ENCODE measurements around the gene SIRT6.
"Not testable (repeated sequence)": the region's sequence is repeated elsewhere in the genome, so short reads cannot be mapped to it uniquely, and the experiment has no call there.

SIRT6 gene

DNA sequence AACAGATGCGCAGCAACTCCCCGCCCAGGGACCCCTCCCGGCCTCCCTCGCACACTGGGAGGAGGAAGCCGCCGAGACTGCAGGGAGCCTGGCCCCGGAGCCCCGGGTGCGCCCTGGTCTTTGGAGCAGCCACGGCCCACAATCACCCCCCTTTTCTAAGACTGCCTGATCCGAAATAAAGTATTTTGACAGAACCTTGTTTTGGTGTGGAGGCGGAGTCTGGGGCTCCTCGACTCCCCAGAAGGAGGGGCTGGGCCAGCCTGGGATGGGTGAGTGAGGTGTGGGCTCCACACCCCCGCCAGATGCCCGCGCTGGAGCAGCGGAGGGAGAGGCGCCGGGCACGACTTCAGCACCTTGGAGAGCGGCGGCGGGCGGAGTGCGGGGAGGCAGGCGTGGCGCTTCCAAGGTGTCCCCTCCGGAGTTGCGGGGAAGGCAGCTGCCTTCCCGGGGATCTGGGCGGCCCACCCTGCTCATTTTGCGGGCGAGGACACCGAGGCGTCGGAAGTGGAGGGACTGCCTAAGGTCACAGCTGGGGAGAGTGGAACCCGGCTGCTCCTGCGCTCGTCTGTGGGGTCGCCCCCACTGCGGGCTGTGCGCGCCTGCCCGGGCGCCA lies 9.4 kb downstream of the SIRT6 start:
- H3K4me1 ChIP-seq (ENCODE audit: insufficient read depth, low read length), result no peaks in the 10 kb centered on the region
- no peak overlapping the region for H3K27ac ChIP-seq (ENCODE audit: low read length)
- H3K4me3 ChIP-seq (ENCODE audit: low read length), result peak overlapping the region; percentile 29; the same call in 1 of the 2 replicates
- H3K27me3 ChIP-seq (ENCODE audit: insufficient read depth, low read length), result peaks cover 25% of the 10 kb centered on the region
- H3K36me3 ChIP-seq (ENCODE audit: insufficient read depth, low read depth, low read length), result no peaks in the 10 kb centered on the region
- no peaks in the 10 kb centered on the region for H3K9me3 ChIP-seq (ENCODE audit: insufficient read depth, low read depth, low read length)
- H3K9ac ChIP-seq (ENCODE audit: low read depth, low read length), result no peak overlapping the region

DNA sequence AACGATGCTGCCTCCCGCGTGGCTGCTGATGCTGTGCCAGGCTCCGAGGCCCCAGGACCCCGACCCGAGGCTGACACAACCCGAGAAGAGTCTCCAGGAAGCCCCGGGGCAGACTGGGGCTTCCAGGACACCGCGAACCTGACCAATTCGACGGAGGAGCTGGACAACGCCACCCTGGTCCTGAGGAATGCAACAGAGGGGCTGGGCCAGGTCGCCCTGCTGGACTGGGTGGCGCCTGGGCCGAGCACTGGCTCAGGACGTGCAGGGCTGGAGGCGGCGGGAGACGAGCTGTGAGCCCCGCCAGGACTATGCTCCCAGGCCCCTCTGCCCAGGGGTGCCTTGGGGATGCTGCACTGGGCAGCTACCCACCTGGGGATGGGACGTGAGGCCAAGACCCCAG lies 10.7 kb downstream of the SIRT6 start:
- Histone ChIP-seq H3K4me1 (ENCODE audit: insufficient read depth, low read length) (no peaks in the 10 kb centered on the region), H3K36me3 (ENCODE audit: insufficient read depth, low read depth, low read length) (no peaks in the 10 kb centered on the region), H3K9ac (ENCODE audit: low read depth, low read length) (no peak overlapping the region), H3K4me3 (ENCODE audit: low read length) (no peak overlapping the region), H3K27ac (ENCODE audit: low read length) (no peak overlapping the region), H3K27me3 (ENCODE audit: insufficient read depth, low read length) (peaks cover 25% of the 10 kb centered on the region), H3K9me3 (ENCODE audit: insufficient read depth, low read depth, low read length) (no peaks in the 10 kb centered on the region)

DNA sequence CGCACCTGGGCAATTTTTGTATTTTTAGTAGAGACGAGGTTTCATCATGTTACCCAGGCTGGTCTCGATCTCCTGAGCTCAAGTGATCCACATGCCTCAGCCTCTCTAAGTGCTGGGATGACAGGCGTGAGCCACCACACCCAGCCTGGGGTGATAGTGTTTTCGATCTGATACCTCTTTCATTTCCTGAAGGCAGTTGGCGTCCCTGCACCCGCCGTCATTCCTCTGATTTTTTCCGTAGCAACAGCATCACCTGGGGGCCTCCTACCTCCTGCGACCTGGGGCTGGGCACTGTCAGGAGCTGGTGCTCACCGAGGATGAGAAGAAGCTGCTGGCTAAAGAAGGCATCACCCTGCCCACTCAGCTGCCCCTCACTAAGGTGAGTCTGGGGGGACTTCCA lies 18.1 kb downstream of the SIRT6 start:
- no peaks in the 10 kb centered on the region for H3K4me1 ChIP-seq (ENCODE audit: insufficient read depth, low read length)
- H3K36me3 ChIP-seq (ENCODE audit: insufficient read depth, low read depth, low read length), result no peaks in the 10 kb centered on the region
- no peak overlapping the region for H3K27ac ChIP-seq (ENCODE audit: low read length)
- no peaks in the 10 kb centered on the region for H3K9me3 ChIP-seq (ENCODE audit: insufficient read depth, low read depth, low read length)
- H3K9ac ChIP-seq (ENCODE audit: low read depth, low read length), result no peak overlapping the region
- H3K4me3 ChIP-seq (ENCODE audit: low read length), result no peak overlapping the region
- no peaks in the 10 kb centered on the region; the same call in 1 of the 2 replicates for H3K27me3 ChIP-seq (ENCODE audit: insufficient read depth, low read length)

- no peak overlapping the region for H3K9ac ChIP-seq (ENCODE audit: low read depth, low read length)
- no peaks in the 10 kb centered on the region for H3K27me3 ChIP-seq (ENCODE audit: insufficient read depth, low read length)
- H3K4me3 ChIP-seq (ENCODE audit: low read length), result no peak overlapping the region
- H3K36me3 ChIP-seq (ENCODE audit: insufficient read depth, low read depth, low read length), result no peaks in the 10 kb centered on the region
- no peak overlapping the region for H3K27ac ChIP-seq (ENCODE audit: low read length)
- no peaks in the 10 kb centered on the region for H3K9me3 ChIP-seq (ENCODE audit: insufficient read depth, low read depth, low read length)
- H3K4me1 ChIP-seq (ENCODE audit: insufficient read depth, low read length), result no peaks in the 10 kb centered on the region
Measured at GRCh38 chr19:4161415-4162077, 20.8 kb downstream of the SIRT6 start.

DNA sequence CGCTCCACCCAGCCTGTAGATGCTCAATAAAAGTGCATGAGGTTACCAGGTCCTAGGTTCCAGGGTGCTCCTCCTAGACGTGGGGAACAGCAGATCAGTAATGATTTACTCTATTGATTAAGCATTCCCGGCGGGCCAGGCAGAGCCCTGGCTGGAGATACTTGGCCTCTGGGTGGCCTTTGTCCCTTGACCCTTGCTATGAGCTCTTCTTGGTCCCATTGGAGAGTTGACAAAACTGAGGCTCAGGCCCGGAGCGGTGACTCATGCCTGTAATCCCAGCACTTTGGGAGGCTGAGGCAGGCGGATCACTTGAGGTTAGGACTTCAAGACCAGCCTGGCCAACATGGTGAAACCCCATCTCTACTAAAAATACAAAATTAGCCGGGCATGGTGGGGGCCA lies 24.4 kb downstream of the SIRT6 start:
- H3K9me3 ChIP-seq (ENCODE audit: insufficient read depth, low read depth, low read length); H3K4me3 ChIP-seq (ENCODE audit: low read length); H3K36me3 ChIP-seq (ENCODE audit: insufficient read depth, low read depth, low read length); H3K27me3 ChIP-seq (ENCODE audit: insufficient read depth, low read length); H3K27ac ChIP-seq (ENCODE audit: low read length); H3K4me1 ChIP-seq (ENCODE audit: insufficient read depth, low read length); H3K9ac ChIP-seq (ENCODE audit: low read depth, low read length): not testable (repeated sequence)

DNA sequence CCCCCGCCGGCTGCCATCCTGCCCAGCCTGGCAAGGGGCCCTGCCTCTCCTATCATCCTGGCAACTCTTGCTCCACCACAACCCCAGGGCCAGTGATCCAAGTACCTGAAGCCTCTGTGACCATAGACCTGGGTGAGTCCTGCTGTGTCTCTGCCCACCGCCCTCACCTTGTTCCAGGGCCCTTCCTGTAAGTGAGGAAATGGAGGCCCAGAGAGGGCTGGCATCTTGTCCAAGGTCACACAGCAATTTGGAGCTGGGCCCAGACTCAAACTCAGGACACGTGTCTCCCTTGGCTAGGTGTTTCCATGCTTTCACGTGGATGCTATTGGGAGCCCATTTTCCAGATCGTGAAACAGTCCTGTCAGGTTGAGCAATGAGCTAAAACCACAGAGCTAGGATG lies 25.2 kb downstream of the SIRT6 start:
- no peaks in the 10 kb centered on the region for H3K27me3 ChIP-seq (ENCODE audit: insufficient read depth, low read length)
- no peak overlapping the region for H3K4me3 ChIP-seq (ENCODE audit: low read length)
- H3K27ac ChIP-seq (ENCODE audit: low read length), result no peak overlapping the region
- H3K9ac ChIP-seq (ENCODE audit: low read depth, low read length), result no peak overlapping the region
- H3K9me3 ChIP-seq (ENCODE audit: insufficient read depth, low read depth, low read length), result no peaks in the 10 kb centered on the region
- H3K4me1 ChIP-seq (ENCODE audit: insufficient read depth, low read length), result no peaks in the 10 kb centered on the region
- H3K36me3 ChIP-seq (ENCODE audit: insufficient read depth, low read depth, low read length), result no peaks in the 10 kb centered on the region

GRCh38 chr19:4154571-4155312 lies 27.6 kb downstream of the SIRT6 start:
- H3K9me3 ChIP-seq (ENCODE audit: insufficient read depth, low read depth, low read length), result no peaks in the 10 kb centered on the region
- no peaks in the 10 kb centered on the region for H3K27me3 ChIP-seq (ENCODE audit: insufficient read depth, low read length)
- no peaks in the 10 kb centered on the region for H3K4me1 ChIP-seq (ENCODE audit: insufficient read depth, low read length)
- no peak overlapping the region for H3K27ac ChIP-seq (ENCODE audit: low read length)
- no peak overlapping the region for H3K4me3 ChIP-seq (ENCODE audit: low read length)
- H3K36me3 ChIP-seq (ENCODE audit: insufficient read depth, low read depth, low read length), result no peaks in the 10 kb centered on the region
- no peak overlapping the region for H3K9ac ChIP-seq (ENCODE audit: low read depth, low read length)

DNA sequence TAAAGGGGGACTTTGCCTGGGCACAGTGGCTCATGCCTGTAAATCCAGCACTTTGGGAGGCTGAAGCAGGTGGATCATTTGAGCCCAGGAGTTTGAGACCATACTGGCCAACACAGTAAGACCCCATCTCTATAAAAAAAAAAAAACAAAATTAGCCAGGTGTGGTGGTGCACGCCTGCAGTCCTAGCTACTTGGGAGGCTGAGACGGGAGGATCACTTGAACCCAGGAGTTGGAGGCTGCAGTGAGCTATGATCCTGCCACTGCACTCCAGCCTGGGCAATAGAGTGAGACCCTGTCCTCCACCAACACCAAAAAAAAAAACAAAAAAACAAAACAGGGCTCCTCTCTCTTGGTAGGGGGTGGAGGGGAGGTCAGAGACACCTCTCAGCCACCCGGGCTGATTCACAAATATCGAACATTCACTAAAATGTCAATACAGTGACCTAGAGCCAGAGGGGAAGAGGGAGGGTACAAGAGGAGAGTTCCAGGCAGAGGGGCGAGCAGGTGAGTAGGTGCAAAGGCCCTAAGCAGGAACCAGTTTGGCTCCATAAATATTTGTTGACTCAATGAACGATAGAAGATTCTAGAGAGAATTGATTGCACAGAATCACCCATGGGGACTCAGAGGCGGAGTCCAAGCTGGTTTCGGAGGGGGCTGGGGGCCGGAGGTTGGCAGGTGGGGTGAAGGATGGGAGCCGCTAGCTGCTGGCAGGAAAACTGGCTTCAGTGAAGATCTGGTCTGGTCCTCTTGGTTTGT lies 29.9 kb downstream of the SIRT6 start:
- Histone ChIP-seq H3K27me3 (ENCODE audit: insufficient read depth, low read length) (no peaks in the 10 kb centered on the region), H3K9me3 (ENCODE audit: insufficient read depth, low read depth, low read length) (no peaks in the 10 kb centered on the region), H3K4me1 (ENCODE audit: insufficient read depth, low read length) (no peaks in the 10 kb centered on the region), H3K9ac (ENCODE audit: low read depth, low read length) (no peak overlapping the region), H3K36me3 (ENCODE audit: insufficient read depth, low read depth, low read length) (no peaks in the 10 kb centered on the region), H3K4me3 (ENCODE audit: low read length) (no peak overlapping the region), H3K27ac (ENCODE audit: low read length) (no peak overlapping the region)

DNA sequence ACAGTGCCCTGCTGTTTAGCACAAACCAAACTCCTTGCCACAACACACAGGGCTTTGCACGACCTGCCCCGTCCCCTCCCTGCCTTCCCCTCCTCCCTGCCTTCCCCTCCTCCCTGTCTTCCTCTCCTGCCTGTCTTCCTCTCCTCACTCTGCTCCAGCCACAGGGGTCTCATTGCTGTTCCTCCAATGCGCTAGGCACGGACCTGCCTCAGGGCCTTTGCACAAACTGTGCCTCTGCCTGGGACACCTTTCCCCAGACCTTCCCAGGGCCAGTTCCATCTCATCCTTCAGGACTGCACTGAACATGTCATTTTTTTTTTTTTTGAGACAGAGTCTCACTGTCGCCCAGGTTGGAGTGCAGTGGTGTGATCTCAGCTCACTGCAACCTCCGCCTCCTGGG lies 30.7 kb downstream of the SIRT6 start:
- Histone ChIP-seq H3K27me3 (ENCODE audit: insufficient read depth, low read length) (no peaks in the 10 kb centered on the region), H3K9ac (ENCODE audit: low read depth, low read length) (no peak overlapping the region), H3K36me3 (ENCODE audit: insufficient read depth, low read depth, low read length) (no peaks in the 10 kb centered on the region), H3K27ac (ENCODE audit: low read length) (no peak overlapping the region), H3K9me3 (ENCODE audit: insufficient read depth, low read depth, low read length) (no peaks in the 10 kb centered on the region), H3K4me3 (ENCODE audit: low read length) (no peak overlapping the region), H3K4me1 (ENCODE audit: insufficient read depth, low read length) (no peaks in the 10 kb centered on the region)

- no peaks in the 10 kb centered on the region for H3K9me3 ChIP-seq (ENCODE audit: insufficient read depth, low read depth, low read length)
- peaks cover 5% of the 10 kb centered on the region for H3K27me3 ChIP-seq (ENCODE audit: insufficient read depth, low read length)
- H3K4me3 ChIP-seq (ENCODE audit: low read length), result no peak overlapping the region
- H3K36me3 ChIP-seq (ENCODE audit: insufficient read depth, low read depth, low read length), result no peaks in the 10 kb centered on the region
- H3K9ac ChIP-seq (ENCODE audit: low read depth, low read length), result no peak overlapping the region
- no peaks in the 10 kb centered on the region for H3K4me1 ChIP-seq (ENCODE audit: insufficient read depth, low read length)
- H3K27ac ChIP-seq (ENCODE audit: low read length), result no peak overlapping the region
Measured at GRCh38 chr19:4149518-4150288, 32.7 kb downstream of the SIRT6 start.

DNA sequence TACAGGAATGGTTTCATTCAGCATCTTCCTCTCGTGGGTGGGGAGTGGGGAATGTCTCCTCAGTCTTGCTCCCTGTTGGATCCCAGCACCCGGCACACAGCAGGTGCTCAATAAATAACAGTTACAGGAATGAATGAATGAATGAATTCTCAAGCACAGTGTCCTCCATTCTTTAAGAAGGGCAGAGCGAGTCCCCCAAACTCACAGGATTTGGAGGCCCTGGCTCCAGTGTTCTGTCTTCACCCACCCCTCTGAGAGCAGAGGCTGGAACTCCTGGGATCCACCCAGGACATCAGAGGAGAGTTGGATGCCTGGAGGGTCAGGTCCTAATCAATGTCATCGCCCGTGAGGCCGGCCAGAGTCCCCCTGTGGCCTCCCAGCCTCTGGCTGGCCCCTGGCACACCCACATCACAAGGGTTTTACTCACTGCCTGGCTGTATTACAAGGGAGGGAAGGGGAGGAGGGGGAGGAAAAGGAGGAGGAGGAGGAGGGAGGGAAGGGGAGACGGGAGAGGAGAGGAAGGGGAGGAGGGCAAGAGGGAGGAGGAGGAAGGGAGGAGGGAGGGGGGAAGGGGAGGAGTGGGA lies 37.6 kb downstream of the SIRT6 start:
- Histone ChIP-seq H3K9ac (ENCODE audit: low read depth, low read length) (no peak overlapping the region), H3K27me3 (ENCODE audit: insufficient read depth, low read length) (peaks cover 5% of the 10 kb centered on the region)

More for the DNA sequence above, 37.6 kb downstream of the SIRT6 start:
- no peak overlapping the region for H3K4me3 ChIP-seq (ENCODE audit: low read length)
- no peaks in the 10 kb centered on the region for H3K4me1 ChIP-seq (ENCODE audit: insufficient read depth, low read length)
- no peaks in the 10 kb centered on the region for H3K9me3 ChIP-seq (ENCODE audit: insufficient read depth, low read depth, low read length)
- no peaks in the 10 kb centered on the region for H3K36me3 ChIP-seq (ENCODE audit: insufficient read depth, low read depth, low read length)
- no peak overlapping the region for H3K27ac ChIP-seq (ENCODE audit: low read length)

Measured in iPS-20b (cell line).